ENCODE measurements around the gene COL5A2.

COL5A2 gene

GRCh38 chr2:189183170-189183569 lies 3.6 kb upstream of the COL5A2 start:
- in situ Hi-C loops (cut with MboI; ENCODE audit: low pct_unique_long_range_greater_than_20kb, low sequenced_read_pairs), result no loop called here

GRCh38 chr2:189181706-189182105 lies 2.1 kb upstream of the COL5A2 start:
- DNase-seq, result no peak
- in situ Hi-C loops (cut with MboI; ENCODE audit: low pct_unique_long_range_greater_than_20kb, low sequenced_read_pairs), result no loop called here

More at GRCh38 chr2:189183170-189183569, 3.6 kb upstream of the COL5A2 start:
- DNase-seq, result no peak

GRCh38 chr2:189178726-189179569 lies 613 bp downstream of the COL5A2 start:
- in situ Hi-C loops (cut with MboI; ENCODE audit: low pct_unique_long_range_greater_than_20kb, low sequenced_read_pairs), result no loop called here
- no peak for DNase-seq

- in situ Hi-C loops (cut with MboI; ENCODE audit: low pct_unique_long_range_greater_than_20kb, low sequenced_read_pairs), result no loop called here
- no peak for DNase-seq
Measured at GRCh38 chr2:189178054-189178453, 1.5 kb downstream of the COL5A2 start.

GRCh38 chr2:189177251-189177840 lies 2.2 kb downstream of the COL5A2 start:
- in situ Hi-C loops (cut with MboI; ENCODE audit: low pct_unique_long_range_greater_than_20kb, low sequenced_read_pairs), result no loop called here
- no peak for DNase-seq

- no peak for DNase-seq
- in situ Hi-C loops (cut with MboI; ENCODE audit: low pct_unique_long_range_greater_than_20kb, low sequenced_read_pairs), result no loop called here
Measured at GRCh38 chr2:189176516-189176915, 3.0 kb downstream of the COL5A2 start.

GRCh38 chr2:189175869-189176433 lies 3.6 kb downstream of the COL5A2 start:
- in situ Hi-C loops (cut with MboI; ENCODE audit: low pct_unique_long_range_greater_than_20kb, low sequenced_read_pairs), result no loop called here
- no peak for DNase-seq

- in situ Hi-C loops (cut with MboI; ENCODE audit: low pct_unique_long_range_greater_than_20kb, low sequenced_read_pairs), result no loop called here
- DNase-seq, result no peak
Measured at GRCh38 chr2:189171956-189172609, 7.5 kb downstream of the COL5A2 start.

- DNase-seq, result no peak
- in situ Hi-C loops (cut with MboI; ENCODE audit: low pct_unique_long_range_greater_than_20kb, low sequenced_read_pairs), result no loop called here
Measured at GRCh38 chr2:189168856-189169499, 10.6 kb downstream of the COL5A2 start.

GRCh38 chr2:189165656-189166380 lies 13.7 kb downstream of the COL5A2 start:
- DNase-seq, result no peak
- in situ Hi-C loops (cut with MboI; ENCODE audit: low pct_unique_long_range_greater_than_20kb, low sequenced_read_pairs), result no loop called here

- in situ Hi-C loops (cut with MboI; ENCODE audit: low pct_unique_long_range_greater_than_20kb, low sequenced_read_pairs), result no loop called here
- DNase-seq, result no peak
Measured at GRCh38 chr2:189164746-189165145, 14.8 kb downstream of the COL5A2 start.

- DNase-seq, result no peak
- in situ Hi-C loops (cut with MboI; ENCODE audit: low pct_unique_long_range_greater_than_20kb, low sequenced_read_pairs), result no loop called here
Measured at GRCh38 chr2:189163889-189164288, 15.7 kb downstream of the COL5A2 start.

GRCh38 chr2:189162566-189162965 lies 17.0 kb downstream of the COL5A2 start:
- in situ Hi-C loops (cut with MboI; ENCODE audit: low pct_unique_long_range_greater_than_20kb, low sequenced_read_pairs), result no loop called here
- DNase-seq, result no peak

GRCh38 chr2:189161894-189162293 lies 17.7 kb downstream of the COL5A2 start:
- DNase-seq, result no peak
- in situ Hi-C loops (cut with MboI; ENCODE audit: low pct_unique_long_range_greater_than_20kb, low sequenced_read_pairs), result no loop called here

- in situ Hi-C loops (cut with MboI; ENCODE audit: low pct_unique_long_range_greater_than_20kb, low sequenced_read_pairs), result no loop called here
- DNase-seq, result no peak
Measured at GRCh38 chr2:189159717-189160116, 19.8 kb downstream of the COL5A2 start.

- no peak for DNase-seq
- in situ Hi-C loops (cut with MboI; ENCODE audit: low pct_unique_long_range_greater_than_20kb, low sequenced_read_pairs), result no loop called here
Measured at GRCh38 chr2:189159273-189159672, 20.3 kb downstream of the COL5A2 start.

GRCh38 chr2:189157939-189158338 lies 21.6 kb downstream of the COL5A2 start:
- in situ Hi-C loops (cut with MboI; ENCODE audit: low pct_unique_long_range_greater_than_20kb, low sequenced_read_pairs), result no loop called here
- DNase-seq, result no peak

GRCh38 chr2:189157456-189157855 lies 22.1 kb downstream of the COL5A2 start:
- no peak for DNase-seq
- in situ Hi-C loops (cut with MboI; ENCODE audit: low pct_unique_long_range_greater_than_20kb, low sequenced_read_pairs), result no loop called here

- no peak for DNase-seq
Measured at GRCh38 chr2:189155795-189156194, 23.8 kb downstream of the COL5A2 start.

More at GRCh38 chr2:189155795-189156194, 23.8 kb downstream of the COL5A2 start:
- in situ Hi-C loops (cut with MboI; ENCODE audit: low pct_unique_long_range_greater_than_20kb, low sequenced_read_pairs), result no loop called here

Measured in KBM-7 (cell line).